GM21529 (cell line): ENCODE data around the gene PRKD2.

ENCODE experiments used
- ATAC-seq: cut with Tn5 transposase; IDR thresholded peaks from one replicate; pipeline ENCODE4 v1.9.1; 2021; ENCODE audit not compliant: unreplicated experiment

Gene PRKD2

GRCh38 chr19:46725036-46725820 lies 8.3 kb upstream of the PRKD2 start:
- ATAC-seq, result no peak

GRCh38 chr19:46724468-46724867 lies 7.6 kb upstream of the PRKD2 start:
- ATAC-seq, result no peak

GRCh38 chr19:46723471-46723870 lies 6.6 kb upstream of the PRKD2 start:
- no peak for ATAC-seq

- ATAC-seq, result no peak
These were observed 6.1 kb upstream of the PRKD2 start for GRCh38 chr19:46723023-46723461.

- no peak for ATAC-seq
These were observed 5.6 kb upstream of the PRKD2 start for GRCh38 chr19:46722421-46723022.

GRCh38 chr19:46722004-46722380 lies 5.1 kb upstream of the PRKD2 start:
- ATAC-seq, result no peak

- ATAC-seq, result no peak
These were observed 4.5 kb upstream of the PRKD2 start for GRCh38 chr19:46721269-46722003.

- ATAC-seq, result no peak
These were observed 3.8 kb upstream of the PRKD2 start for GRCh38 chr19:46720503-46721239.

GRCh38 chr19:46719629-46720502 lies 3.0 kb upstream of the PRKD2 start:
- no peak for ATAC-seq

GRCh38 chr19:46718934-46719622 lies 2.2 kb upstream of the PRKD2 start:
- ATAC-seq, result peak; percentile 30

- ATAC-seq, result no peak
These were observed 1.4 kb upstream of the PRKD2 start for GRCh38 chr19:46718157-46718933.

- no peak for ATAC-seq
These were observed 816 bp upstream of the PRKD2 start for GRCh38 chr19:46717716-46718143.

- ATAC-seq, result no peak
These were observed 261 bp downstream of the PRKD2 start for GRCh38 chr19:46716672-46717033.

GRCh38 chr19:46715975-46716671 lies 791 bp downstream of the PRKD2 start:
- no peak for ATAC-seq

- ATAC-seq, result no peak
These were observed 1.3 kb downstream of the PRKD2 start for GRCh38 chr19:46715620-46715974.

- no peak for ATAC-seq
These were observed 2.3 kb downstream of the PRKD2 start for GRCh38 chr19:46714444-46715106.

GRCh38 chr19:46713781-46714443 lies 3.0 kb downstream of the PRKD2 start:
- ATAC-seq, result no peak
